ENCODE measurements around the gene TAF11L6. TPM values are rescaled to one million over a fixed set of nuclear protein-coding genes. Genes with fewer than 3 reads are reported as not detected.

The TAF11L6 gene
- total RNA-seq, 6 donors from 2014 or later = not detected

Small RNA genes within 50 kb of the gene (small RNA-seq; reads per million reads assigned to genes)
- 0 reads per million in 4 donors for gene AC106774.3

Other genes with a start within 250 kb of the TAF11L6 start
- not detected for gene TAF11L2, start 30.4 kb upstream of the TAF11L6 start, total RNA-seq
- not detected for gene TAF11L3, start 10.3 kb upstream of the TAF11L6 start, total RNA-seq
- gene TAF11L4, start 6.9 kb upstream of the TAF11L6 start, total RNA-seq = not detected
- gene TAF11L5, start 3.4 kb upstream of the TAF11L6 start, total RNA-seq = not detected
- not detected for gene TAF11L7, start 57.1 kb downstream of the TAF11L6 start, total RNA-seq
- gene TAF11L8, start 62.3 kb downstream of the TAF11L6 start, total RNA-seq = not detected
- not detected for gene TAF11L9, start 65.7 kb downstream of the TAF11L6 start, total RNA-seq
- gene TAF11L10, start 69.2 kb downstream of the TAF11L6 start, total RNA-seq = not detected
- gene TAF11L11, start 75.5 kb downstream of the TAF11L6 start, total RNA-seq = not detected
- not detected for gene TAF11L12, start 81.7 kb downstream of the TAF11L6 start, total RNA-seq
- not detected for gene TAF11L13, start 103.4 kb downstream of the TAF11L6 start, total RNA-seq
- gene TAF11L14, start 105.8 kb downstream of the TAF11L6 start, total RNA-seq = not detected

Data from upper lobe of left lung (tissue), 6 donors.